Iris pigment epithelial cell (primary cell): ENCODE data around the gene OR2T6.
"Not testable (repeated sequence)": the region's sequence is repeated elsewhere in the genome, so short reads cannot be mapped to it uniquely, and the experiment has no call there.

Source experiments
- DNase-seq: peaks from one replicate; pipeline ENCODE4 v3.0.0-alpha.2; 2011; ENCODE audit warnings: low read depth

The OR2T6 gene

GRCh38 chr1:248433811-248434415 is 58.4 kb downstream of the OR2T6 start:
- DNase-seq = not testable (repeated sequence)

- DNase-seq = not testable (repeated sequence)
Measured at GRCh38 chr1:248434913-248435312, 59.4 kb downstream of the OR2T6 start.

- not testable (repeated sequence) for DNase-seq
Measured at GRCh38 chr1:248436303-248436702, 60.8 kb downstream of the OR2T6 start.

GRCh38 chr1:248438668-248439067 is 63.1 kb downstream of the OR2T6 start:
- not testable (repeated sequence) for DNase-seq

- DNase-seq = not testable (repeated sequence)
Measured at GRCh38 chr1:248439283-248439682, 63.7 kb downstream of the OR2T6 start.
